Measurements from ENCODE around the gene IPO4.

DNA sequence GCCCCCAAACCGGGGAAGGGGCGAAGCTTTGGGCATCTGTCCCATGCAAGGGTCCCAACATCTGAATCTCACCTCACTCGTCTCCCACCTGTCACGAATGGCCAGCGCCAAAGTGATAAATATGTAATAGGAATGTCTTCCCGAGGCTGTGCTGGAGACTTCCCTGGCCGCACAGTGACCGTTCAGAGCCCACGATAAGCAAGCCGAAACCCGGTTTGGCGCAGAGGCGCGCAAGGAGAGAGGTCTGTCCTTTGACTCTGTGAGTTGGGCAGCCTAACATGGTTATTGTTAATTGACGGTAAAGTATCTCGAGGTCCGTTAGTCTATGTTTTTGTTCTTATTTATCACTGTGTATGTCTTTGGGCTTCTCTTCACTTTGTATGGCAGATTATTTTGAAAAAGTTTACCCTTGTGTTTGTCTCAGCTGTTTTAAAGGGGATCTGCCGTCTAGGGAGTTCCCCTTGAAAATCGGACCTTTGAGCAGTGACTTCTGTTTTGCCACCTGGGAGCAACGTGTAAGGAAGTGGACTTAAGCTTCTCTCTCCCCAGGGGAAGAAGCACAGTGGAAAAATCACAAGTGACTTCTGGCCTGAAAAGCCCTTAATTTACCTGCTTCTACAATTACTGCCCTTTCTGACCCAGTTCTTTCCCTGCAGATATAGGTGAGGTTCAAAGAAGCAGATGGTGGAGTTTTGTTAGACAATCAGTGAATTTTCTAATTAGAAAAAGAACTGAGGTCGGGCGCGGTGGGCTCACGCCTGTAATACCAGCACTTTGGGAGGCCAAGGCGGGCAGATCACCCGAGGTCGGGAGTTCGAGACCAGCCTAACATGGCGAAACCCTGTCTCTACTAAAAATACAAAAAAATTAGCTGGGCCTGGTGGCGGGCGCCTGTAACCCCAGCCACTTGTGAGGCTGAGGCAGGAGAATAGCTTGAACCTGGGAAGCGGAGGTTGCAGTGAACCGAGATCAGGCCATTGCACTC lies 7.7 kb upstream of the IPO4 start:
- TF ChIP-seq, protein P1, sequence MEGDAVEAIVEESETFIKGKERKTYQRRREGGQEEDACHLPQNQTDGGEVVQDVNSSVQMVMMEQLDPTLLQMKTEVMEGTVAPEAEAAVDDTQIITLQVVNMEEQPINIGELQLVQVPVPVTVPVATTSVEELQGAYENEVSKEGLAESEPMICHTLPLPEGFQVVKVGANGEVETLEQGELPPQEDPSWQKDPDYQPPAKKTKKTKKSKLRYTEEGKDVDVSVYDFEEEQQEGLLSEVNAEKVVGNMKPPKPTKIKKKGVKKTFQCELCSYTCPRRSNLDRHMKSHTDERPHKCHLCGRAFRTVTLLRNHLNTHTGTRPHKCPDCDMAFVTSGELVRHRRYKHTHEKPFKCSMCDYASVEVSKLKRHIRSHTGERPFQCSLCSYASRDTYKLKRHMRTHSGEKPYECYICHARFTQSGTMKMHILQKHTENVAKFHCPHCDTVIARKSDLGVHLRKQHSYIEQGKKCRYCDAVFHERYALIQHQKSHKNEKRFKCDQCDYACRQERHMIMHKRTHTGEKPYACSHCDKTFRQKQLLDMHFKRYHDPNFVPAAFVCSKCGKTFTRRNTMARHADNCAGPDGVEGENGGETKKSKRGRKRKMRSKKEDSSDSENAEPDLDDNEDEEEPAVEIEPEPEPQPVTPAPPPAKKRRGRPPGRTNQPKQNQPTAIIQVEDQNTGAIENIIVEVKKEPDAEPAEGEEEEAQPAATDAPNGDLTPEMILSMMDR (IDR thresholded peaks at IDR 0.05; ENCODE audit: low read depth, low read length, poor library complexity, severe bottlenecking) = no peak
- no peak for TF ChIP-seq EZH2phosphoT487 (IDR thresholded peaks at IDR 0.05; ENCODE audit: borderline replicate concordance, low read length)

Measured in DOHH2 (cell line).